ENCODE results near the gene DGCR2.
"Not testable (repeated sequence)": the region's sequence is repeated elsewhere in the genome, so short reads cannot be mapped to it uniquely, and the experiment has no call there.

DGCR2 gene

GRCh38 chr22:19062139-19062942 lies 59.9 kb downstream of the DGCR2 start:
- no peak for DNase-seq (ENCODE audit: extremely low read depth in 1 of 2, low read depth in 1 of 2)

DNA sequence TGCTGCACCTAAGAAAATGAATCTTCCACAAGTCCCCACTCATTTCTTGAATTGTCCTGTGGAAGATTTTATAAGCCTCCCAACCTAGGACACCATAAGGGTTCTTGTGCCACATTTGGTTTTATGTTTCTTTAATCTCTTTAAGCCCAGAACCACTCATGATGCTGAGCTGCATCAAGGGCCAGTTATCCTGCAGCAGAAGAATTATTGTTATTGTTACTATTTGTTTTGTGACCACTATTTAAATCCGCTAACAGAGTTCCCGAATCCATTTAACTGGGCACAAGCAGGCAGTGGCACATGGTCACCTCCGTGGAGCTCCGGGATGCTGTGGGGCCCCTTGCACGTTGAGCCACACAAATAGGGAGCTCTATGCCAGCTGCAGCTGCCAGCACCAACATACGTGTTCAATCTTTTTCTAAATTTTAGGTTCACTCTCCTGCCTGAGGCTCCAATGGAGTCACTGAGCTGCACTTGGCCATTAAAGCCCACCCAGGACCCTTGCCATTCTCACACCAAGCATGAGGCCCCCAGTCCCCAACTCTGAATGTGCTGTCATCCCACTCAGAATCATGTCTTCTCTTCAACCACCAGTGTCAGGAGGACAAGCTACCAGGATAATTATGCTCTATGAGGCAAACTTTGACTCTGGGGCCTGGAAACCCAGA lies 60.6 kb downstream of the DGCR2 start:
- DNase-seq (ENCODE audit: extremely low read depth in 1 of 2, low read depth in 1 of 2): no peak

GRCh38 chr22:19060356-19061009 lies 61.7 kb downstream of the DGCR2 start:
- no peak for DNase-seq (ENCODE audit: extremely low read depth in 1 of 2, low read depth in 1 of 2)

DNA sequence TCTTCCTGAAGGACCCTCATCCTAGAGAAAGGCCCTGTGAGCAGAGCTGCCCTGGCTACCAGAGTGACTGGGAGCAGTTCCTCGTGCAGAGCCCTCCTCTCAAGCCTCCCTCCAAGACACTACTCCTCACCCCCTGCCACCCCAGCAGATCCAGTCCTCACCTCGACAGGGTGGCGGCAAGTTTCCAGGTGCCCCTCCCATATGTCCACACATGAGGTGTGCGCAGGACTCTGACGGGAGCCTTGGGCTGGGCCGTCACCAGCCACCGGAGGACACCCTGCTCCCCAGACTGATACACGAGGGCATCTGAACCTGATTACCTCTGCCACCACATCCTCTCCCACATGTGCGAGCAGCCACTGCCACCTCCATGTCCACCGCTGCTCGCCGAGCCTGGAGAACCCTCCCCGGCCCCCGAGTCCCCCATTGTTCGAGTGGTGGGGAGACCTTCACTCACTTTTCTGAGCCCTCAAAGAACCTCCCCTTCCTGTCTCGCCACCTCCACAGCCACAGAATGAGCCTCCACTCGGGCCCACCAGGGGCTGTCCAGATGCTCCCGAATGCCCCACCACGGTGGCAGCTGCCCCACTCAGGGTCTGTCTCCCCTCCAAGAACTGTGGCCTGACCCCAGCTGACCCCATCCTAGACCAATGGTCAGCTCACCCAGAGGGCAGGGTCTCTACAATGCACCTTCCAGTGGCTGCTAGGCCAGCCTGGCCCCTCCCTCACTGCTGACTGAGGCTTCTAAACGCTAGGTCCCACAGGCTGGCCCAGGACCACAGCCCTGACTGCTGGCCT lies 62.5 kb downstream of the DGCR2 start:
- no peak for DNase-seq (ENCODE audit: extremely low read depth in 1 of 2, low read depth in 1 of 2)

DNA sequence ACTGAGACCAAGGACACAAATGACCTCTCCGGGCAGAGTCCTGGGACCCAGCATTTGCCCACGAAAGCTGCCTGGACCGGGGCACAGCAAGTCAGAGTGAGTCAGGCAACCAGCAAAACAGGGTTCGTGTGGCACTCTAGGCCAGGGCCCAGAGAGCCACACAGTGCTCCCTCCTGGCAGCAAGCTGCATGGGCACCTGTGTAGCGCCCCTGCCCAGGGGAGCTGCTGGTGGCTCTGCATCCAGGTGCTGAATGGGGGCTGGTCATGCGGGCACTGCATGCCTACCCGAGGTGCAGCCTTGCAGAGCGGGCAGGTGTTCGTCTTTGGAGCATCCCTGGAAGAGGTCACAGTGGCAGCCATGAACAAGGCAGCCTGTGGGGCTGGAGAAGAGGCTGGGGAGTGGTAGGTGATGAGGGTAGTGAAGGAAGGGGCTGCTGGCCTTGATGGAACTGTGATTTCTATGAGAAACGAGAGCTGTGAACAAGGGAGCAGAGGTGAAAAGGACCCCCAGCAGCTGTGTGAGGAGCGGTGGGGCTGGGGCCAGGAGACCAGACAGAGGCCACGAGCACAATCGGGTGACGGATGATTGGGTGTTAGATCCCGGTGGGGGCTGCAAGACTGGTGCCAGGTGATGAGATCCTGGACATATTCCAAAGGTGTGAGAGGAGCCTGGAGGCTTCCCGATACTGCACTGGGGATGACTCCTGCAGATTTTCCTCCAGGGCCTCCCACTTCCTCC lies 63.3 kb downstream of the DGCR2 start:
- DNase-seq (ENCODE audit: extremely low read depth in 1 of 2, low read depth in 1 of 2): no peak

GRCh38 chr22:19057999-19058491 lies 64.2 kb downstream of the DGCR2 start:
- DNase-seq (ENCODE audit: extremely low read depth in 1 of 2, low read depth in 1 of 2): no peak

GRCh38 chr22:19057539-19057938 lies 64.7 kb downstream of the DGCR2 start:
- no peak for DNase-seq (ENCODE audit: extremely low read depth in 1 of 2, low read depth in 1 of 2)

DNA sequence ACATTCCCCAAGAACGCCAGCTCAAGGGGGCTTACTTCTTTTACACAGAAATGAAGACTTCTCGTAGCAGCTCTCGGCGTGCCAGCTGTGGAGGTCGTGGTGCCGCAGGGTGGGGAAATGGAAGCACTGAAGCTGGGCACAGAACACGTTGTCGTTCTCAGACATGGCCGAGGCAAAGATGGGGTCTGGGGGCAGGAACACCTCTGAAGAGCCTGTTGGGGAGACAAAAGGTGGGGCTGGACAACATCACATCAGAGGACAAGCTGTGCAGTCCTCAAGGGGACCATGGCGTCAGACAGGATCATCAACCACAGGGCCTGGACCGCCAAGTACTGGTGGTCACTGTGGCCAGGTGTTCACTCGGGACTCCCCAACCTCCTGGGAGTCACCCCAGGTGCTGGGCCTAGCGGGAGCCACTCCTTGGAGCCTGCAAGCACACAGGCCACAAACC lies 65.2 kb downstream of the DGCR2 start:
- no peak for DNase-seq (ENCODE audit: extremely low read depth in 1 of 2, low read depth in 1 of 2)

DNA sequence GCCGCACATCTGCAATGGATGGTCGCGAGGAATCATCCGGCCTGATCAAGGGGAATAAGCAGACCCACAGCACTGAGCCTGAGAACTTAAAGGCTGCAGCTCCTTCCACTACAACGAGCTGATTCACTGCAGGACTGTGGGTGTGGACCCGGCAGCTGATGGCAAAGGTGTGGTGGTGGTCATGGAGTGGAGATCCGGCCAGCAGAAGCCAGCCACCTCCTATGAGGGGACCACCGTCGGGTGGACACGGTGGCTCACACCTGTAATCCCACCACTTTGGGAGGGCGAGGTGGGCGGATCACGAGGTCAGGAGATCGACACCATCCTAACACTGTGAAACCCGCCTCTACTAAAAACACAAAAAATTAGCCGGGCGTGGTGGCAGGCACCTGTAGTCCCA lies 66.4 kb downstream of the DGCR2 start:
- DNase-seq (ENCODE audit: extremely low read depth in 1 of 2, low read depth in 1 of 2): no peak

- DNase-seq (ENCODE audit: extremely low read depth in 1 of 2, low read depth in 1 of 2): no peak
These were observed 69.2 kb downstream of the DGCR2 start for GRCh38 chr22:19052941-19053541.

GRCh38 chr22:19051381-19052072 lies 70.7 kb downstream of the DGCR2 start:
- no peak for DNase-seq (ENCODE audit: extremely low read depth in 1 of 2, low read depth in 1 of 2)

- not testable (repeated sequence) for DNase-seq (ENCODE audit: extremely low read depth in 1 of 2, low read depth in 1 of 2)
These were observed 71.4 kb downstream of the DGCR2 start for GRCh38 chr22:19050847-19051246.

DNA sequence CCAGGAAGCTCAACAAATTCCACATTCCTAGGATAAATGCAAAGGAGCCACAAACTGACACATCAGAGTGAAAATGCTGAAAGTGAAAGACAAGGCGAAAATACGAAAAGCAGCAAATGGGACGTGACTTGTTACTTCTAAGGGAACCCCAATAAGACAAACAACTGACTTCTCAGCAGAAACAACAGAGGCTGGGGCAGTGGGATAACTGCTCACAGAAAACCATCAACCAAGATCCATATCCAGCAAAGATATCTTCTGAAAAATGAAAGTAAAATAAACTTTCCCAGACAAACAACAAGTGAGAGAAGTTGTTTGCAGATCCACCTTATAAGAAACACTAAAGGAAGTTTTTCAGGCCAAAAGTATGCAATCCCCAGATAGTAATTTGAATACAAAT lies 72.1 kb downstream of the DGCR2 start:
- no peak for DNase-seq (ENCODE audit: extremely low read depth in 1 of 2, low read depth in 1 of 2)

GRCh38 chr22:19048531-19048930 lies 73.7 kb downstream of the DGCR2 start:
- DNase-seq (ENCODE audit: extremely low read depth in 1 of 2, low read depth in 1 of 2): no peak

- no peak for DNase-seq (ENCODE audit: extremely low read depth in 1 of 2, low read depth in 1 of 2)
These were observed 74.2 kb downstream of the DGCR2 start for GRCh38 chr22:19047993-19048392.

DNA sequence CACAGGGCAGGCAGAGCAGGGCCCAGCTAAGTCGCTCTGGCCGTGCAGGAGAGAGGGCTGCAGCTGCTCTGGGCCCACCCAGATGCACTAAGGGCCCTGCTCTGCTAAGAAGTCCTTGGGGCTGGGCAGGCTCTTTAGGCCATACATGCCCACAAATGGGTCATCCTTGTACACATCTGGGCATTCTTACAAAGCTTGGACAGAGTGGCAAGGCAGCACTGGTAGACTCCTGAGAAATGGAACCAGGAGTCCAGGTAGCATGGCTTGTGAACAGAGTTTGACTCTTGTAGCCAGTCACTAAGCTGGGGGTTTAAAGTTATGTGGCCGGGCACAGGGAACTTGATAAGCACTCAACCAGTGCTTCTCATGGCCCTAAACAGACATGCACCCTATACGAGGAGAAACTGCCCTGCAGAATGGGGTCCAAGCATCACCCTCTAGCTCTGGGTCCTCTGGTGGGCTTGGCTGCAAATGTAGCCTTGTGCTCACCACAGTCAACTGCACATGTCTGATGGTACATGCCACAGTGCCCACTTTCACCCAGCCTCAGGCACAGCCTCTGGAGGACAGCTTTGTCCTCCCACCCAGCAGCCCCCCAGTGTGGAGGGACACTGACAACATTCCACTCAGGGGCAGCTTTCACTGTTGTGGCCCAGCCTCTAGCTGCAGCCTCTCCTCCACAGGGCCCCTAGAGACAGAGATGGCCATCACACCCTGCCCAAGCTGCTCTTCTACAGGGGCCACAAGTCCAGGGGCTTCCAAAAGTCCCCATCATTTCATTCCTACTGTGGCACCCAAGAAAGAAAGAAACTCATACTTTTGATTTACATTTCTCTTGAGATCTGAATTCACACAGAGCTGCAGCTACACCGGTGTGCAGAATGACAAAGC lies 75.2 kb downstream of the DGCR2 start:
- DNase-seq (ENCODE audit: extremely low read depth in 1 of 2, low read depth in 1 of 2): no peak

- DNase-seq (ENCODE audit: extremely low read depth in 1 of 2, low read depth in 1 of 2): no peak
These were observed 75.9 kb downstream of the DGCR2 start for GRCh38 chr22:19046287-19046686.

DNA sequence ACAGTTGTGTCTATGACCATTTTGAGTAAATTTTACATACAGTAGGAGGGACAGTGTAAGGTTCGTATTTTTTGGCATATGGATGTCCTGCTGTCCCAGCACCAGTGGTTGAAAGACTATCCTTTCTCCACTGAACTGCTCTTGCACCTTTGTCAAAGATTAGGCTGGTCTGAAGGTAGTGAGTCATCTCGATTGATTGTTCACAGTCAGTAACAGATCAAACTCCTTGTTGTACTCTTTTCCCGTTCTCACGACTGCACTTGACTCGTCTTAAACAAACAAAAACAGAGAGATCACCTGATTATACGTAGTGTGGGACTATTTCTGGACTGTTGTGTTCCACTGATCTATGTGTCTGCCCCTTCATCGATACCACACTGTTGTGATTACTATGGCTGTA lies 77.1 kb downstream of the DGCR2 start:
- no peak for DNase-seq (ENCODE audit: extremely low read depth in 1 of 2, low read depth in 1 of 2)

Data from activated CD8-positive, alpha-beta memory T cell treated with anti-CD3 and anti-CD28 coated beads for 1 hour (primary cell).